ENCODE measurements around the gene PROX1.

PROX1 gene

GRCh38 chr1:214027498-214027897 is 39.7 kb downstream of the PROX1 start:
- no peak for DNase-seq

DNA sequence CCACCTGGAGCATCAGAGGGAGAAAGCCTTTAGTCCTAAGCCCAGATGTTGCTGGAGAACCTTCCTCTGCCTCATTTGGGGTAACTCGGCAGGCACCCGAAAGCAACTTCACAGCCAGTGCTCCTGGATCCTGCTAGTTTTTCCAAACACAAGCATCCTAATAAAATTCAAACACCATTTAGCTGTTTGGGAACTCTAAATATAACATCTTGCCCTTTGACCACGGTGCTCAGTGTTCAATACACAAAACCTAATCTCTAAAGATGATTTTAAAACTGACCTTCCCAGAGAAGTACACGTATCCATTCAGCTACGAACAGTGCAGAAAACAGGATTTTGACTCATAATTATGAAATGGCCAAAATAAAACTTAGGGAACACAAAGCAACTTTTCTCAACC is 40.3 kb downstream of the PROX1 start:
- DNase-seq, result no peak

GRCh38 chr1:214028649-214029406 is 41.1 kb downstream of the PROX1 start:
- no peak for DNase-seq

GRCh38 chr1:214029796-214030195 is 42.0 kb downstream of the PROX1 start:
- no peak for DNase-seq

DNA sequence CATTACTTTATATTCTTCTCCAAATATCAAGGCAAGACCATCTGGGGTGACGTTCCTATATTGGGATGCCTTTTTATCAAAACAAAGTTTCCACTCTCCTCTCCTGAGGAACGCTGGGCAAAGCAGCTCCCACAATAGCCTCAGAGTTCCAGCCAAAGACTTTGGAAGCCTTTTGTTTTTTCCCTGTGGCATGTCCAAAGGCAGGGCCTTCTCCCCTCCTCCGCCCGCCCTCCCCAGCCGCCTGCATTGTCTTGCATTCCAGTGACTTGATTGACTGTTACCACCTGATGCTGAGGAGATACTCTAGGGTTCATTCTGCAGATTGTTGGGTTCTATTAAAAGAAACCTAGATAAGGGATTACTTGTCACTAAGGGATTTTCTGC is 43.5 kb downstream of the PROX1 start:
- DNase-seq, result no peak

DNA sequence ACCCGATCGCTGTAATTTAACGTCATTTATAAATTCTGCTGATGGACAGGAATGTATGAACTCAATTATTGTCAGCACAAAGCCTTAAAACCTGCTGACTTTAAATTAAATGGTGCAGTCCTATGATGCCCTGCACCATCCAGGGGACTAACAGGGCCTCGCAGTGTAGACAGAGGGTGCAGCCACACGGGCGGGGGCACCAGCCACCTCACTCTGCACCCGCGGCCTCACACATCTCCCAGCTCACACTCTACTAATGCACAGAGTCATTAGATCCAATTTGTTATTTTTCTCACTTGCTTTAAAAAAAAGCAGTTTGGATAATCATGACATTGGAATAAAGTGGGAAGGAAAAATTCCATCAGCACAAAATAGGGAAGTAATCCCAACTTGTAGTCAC is 49.7 kb downstream of the PROX1 start:
- DNase-seq, result no peak

DNA sequence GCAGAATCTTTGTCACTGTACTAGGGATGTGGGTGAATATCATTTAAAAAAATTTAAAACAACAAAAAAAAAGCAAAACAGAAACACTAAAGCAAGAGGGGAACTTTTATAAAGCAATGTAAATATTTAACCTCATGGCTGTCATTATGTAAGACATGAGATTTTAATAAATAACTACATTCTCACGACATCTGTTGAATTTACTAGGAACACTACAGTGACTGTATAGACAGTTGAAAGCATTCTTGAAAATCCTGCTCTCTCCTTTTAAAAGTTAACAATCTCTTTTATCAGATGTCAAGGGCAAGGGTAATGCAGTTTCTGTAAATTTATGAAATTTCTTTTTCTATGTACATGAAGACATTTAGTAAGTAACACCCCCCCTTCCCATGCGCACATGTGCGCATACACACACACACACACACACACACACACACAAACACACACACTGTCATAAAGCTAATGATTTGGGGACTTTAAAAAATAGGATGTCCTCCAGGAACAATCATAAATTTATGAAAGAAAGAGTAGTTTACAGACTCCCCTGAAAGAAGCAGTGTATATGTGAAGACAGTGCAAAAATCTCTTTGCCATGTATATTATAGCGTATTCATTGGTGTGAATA is 51.7 kb downstream of the PROX1 start:
- no peak for DNase-seq

GRCh38 chr1:214043167-214043566 is 55.4 kb downstream of the PROX1 start:
- no peak for DNase-seq

DNA sequence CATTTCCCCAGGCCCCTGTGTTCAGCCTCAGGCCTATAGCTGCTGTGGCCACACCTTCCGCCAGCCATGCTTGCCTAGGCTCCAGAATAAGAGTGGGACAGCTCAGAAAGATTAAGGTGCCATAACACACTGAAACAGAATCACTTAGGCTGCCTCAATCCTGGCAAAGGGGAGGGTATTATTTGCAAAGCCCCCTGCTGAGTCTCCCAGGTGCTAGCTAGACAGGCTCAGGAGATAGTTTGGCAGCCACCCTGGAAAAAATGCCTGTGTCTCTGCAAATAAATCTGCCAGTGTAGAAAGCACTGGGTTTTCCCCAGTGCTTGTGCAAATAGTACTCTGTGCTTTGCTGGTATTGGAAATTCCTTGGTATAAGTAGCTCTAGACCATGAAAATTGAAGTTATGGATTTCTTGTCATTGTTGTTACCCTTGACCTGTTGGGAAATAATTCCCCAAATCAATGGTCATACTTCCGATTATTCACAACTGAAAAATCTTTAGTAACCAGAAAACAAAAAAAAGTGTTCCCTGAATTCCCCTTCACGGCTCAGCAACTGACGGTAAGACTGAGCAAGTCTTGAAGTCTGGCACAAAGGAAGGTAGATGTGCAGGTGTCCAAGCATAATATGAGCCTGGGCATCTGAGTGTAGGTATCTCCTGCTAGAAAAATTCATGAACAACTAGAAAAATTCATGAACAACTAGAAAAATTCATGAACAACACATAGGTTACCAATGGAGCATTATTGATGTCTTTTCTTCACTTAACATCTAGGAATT is 56.9 kb downstream of the PROX1 start:
- DNase-seq, result no peak

DNA sequence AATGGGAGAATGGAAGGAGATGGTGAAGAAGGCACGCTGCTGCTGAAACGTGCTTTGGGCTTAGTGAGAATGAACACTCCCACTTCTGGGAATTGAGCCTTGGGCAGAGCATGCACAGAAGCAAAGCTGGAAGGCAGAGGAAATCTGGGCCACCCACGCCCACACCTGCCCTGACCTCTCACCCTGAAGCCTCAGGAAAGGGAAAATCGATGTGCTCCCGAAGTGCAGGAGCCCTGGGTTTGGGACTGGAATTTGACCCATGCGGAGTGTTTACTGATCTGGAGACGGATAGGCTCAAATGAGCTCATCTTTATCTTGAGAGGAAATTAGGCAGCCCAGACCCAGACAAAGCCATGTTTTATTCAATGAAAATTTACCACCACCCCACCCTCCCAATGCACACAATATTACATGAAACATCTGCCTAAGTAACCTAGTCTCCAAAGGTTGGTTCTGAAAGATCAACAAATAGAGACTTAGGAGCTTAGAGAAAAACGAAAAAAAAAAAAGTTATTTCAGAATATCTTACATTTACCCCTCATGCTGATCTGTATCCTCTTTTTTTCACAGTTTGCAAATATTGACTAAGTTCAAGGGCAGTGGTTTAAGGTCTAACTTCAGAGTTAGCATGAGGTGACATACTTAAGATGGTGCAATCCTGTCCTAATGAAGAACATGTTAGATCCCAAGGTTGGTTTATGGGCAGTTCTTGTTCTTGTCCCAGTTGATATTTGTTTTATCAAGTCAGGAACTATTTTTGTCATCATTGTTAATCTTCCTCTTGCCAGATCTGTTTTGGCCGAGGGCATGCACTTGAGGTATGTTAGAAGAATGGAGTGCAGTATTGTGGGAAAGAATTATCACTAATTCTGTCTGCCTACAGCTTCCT is 63.0 kb downstream of the PROX1 start:
- no peak for DNase-seq

DNA sequence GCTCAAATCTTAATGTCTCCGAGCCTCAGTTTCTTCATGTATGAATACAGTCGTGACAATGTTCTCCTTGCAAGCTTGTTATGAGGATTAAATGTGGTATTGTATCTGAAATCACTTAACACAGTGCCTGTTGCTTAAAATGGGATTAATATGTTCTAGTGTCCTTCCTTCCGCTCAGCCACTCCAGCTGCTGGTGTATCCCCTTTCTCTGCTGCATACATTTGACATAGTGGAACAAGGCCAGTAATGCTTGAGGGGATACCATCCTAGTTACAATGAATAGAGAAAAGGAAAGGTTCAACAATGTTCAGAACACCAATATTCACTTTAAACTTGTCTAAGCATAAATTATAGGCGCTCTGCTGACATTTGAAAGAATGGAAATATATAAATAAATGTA is 64.0 kb downstream of the PROX1 start:
- DNase-seq, result no peak

GRCh38 chr1:214058076-214058475 is 70.3 kb downstream of the PROX1 start:
- no peak for DNase-seq

DNA sequence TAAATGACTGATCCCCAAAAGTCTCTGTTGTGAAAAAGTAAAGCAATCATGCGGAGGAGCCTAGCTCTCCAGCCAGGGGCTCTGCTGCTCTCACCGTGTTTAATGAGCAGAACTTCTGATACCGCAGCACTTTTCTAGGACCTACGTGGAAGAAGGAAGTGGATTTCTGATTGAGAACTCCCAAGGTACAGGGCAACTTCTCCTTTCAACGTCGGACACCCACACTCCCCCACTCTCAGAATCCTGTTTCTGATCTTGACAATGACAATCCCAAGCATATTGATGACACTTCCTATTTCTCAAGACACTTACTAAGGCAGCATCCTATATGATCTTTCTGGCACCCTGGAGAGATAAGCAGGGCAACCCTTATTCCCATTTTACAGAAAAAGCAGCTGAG is 78.4 kb downstream of the PROX1 start:
- DNase-seq, result no peak

GRCh38 chr1:214066936-214067335 is 79.2 kb downstream of the PROX1 start:
- no peak for DNase-seq

- no peak for DNase-seq
Measured at GRCh38 chr1:214067397-214067796, 79.6 kb downstream of the PROX1 start.

DNA sequence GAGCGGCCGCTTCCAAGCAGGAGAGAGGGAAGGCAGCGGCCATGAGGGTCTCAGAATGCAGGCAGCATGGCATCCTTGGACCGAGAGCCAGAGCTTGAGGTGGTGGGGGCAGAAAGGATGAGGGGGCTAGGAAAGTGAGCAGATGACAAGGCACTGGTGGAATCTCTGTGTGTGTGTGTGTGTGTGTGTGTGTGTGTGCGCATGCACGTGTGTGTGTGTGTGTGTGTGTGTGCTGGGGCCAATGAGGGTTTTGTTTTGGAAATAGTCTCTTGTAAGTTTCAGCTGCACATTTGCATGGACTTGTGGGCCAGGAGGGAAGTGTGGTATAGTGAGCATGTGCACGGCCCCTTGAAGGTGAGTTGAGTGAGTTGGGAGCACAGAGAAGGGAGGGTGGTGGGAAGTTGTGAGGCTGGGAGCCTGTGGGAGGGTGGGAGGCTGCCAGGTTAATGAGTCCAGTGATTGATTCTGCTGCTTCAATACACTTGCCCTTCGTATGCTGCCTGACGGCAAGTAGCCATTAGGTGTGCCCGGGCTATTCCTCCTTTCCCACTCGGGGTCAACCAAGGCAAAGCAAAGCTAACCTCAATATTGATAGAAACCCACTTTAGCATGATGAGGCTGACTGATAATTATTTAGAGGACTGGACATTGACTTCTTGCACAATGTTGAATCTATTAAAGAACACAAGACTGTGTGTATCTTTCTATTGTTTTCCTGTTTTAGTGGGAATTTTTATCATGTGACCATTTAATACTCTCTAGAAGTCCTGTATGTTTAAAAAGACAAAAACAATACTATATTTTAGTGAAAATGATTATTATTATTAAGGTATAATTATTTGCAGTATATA is 80.3 kb downstream of the PROX1 start:
- DNase-seq, result no peak

DNA sequence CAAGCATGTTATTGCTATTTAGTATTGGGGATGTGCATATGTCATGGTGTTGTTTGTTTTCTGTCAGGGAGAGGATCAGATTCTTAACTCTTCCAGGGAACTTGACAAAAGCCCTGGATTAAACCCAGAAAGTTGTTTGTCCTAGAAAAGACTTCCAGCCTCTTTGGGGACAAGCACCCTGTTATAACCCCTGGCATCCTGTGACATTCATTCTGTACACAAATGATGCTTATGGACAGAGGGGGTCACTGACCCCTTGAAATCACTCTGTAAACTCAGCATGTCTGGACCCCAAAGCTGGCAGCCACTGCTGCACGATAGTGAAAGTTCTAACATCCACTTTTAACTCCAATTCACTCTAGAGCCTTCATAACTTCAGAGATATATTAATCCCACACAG is 81.2 kb downstream of the PROX1 start:
- DNase-seq, result no peak

- no peak for DNase-seq
Measured at GRCh38 chr1:214071469-214071868, 83.7 kb downstream of the PROX1 start.

DNA sequence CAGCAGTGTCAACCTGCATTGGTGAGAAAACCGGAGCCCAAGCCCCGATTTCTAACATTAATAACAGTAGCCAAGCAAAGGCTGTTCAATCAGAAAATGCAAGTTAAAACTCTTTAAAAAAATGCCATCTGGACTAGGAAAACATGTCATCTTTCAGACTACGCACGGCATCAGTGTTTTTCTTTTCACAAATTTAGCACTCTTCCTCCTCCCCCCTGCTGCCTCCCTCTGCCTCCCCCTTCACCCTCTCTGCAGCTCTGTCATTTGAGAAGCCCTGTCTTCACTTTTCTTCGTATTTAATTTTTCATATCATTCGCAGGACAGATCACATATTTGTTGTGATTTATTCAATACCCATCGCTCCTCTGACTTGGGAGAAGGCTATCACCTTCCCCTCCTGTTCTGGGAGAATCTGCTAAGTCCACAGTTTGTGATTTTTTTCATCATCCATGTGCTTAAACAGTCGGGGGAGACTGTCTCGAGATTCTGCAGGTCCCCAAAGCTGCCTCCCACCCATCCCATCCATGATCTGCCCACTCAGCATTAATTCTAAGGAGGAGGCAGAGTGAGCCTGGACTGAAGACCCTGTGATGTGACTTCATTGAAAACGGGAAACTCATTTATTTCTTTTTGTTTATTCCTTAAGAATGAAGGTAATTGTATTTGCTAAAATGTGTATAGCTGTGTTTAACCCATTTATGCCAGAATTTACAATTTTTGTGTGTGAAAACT is 84.8 kb downstream of the PROX1 start:
- no peak for DNase-seq

GRCh38 chr1:214074477-214074876 is 86.7 kb downstream of the PROX1 start:
- DNase-seq, result no peak

DNA sequence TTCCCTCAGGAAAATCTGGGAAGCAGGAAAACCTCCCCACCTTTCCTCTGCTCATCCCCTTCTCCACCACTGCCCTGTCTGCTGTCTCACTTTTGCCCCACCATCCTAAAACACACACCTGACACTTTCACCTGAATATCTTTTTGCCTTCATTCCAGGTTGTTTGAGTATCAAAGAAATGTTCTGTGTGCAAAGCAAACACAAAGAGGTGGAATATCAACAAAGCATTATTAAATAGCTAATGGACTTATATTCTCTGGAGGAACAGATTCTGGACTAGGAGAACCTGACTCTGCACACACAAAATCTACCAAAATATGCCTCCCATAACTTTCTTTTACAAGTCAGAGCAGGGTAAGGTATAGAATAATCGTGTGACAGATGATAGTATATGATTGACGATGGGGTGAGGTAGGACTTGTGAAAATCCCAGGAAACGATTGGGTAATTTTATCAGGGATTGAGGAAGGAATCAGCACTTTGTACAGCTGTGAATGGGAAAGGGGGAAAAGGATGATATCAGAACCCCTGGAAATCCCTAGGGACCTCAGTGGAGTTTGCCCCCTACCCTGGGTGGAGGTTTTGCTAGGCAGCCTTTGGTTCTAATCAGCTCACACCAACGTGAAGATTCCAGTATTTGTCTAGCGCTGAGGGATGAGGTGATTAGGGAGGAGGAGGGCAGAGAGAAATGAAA is 87.7 kb downstream of the PROX1 start:
- DNase-seq, result no peak

Measured in CD4-positive, alpha-beta T cell treated with Interleukin-17A for 1 hour (primary cell).